Kidney epithelial cell (primary cell): Measurements from ENCODE around the gene ASIC2. TPM values are rescaled to one million over a fixed set of nuclear protein-coding genes. Genes with fewer than 3 reads are reported as not detected.

Experiments
- DNase-seq: peaks from one replicate; pipeline ENCODE4 v3.0.0-alpha.2; 2010; ENCODE audit warnings: low read depth
- H3K27me3 ChIP-seq: 2 replicates; pipeline ENCODE4 v1.6.0; 2011; ENCODE audit warnings: low read length; ENCODE audit not compliant: control insufficient read depth, insufficient read depth
- H3K36me3 ChIP-seq: 2 replicates; pipeline ENCODE4 v1.5.1; 2011; ENCODE audit warnings: low read length; ENCODE audit not compliant: control insufficient read depth, insufficient read depth
- H3K4me3 ChIP-seq: 2 replicates; pipeline ENCODE4 v1.5.1; 2011; ENCODE audit warnings: low read depth, mild to moderate bottlenecking, control low read depth, low read length
- CTCF ChIP-seq: IDR thresholded peaks from 2 replicates; pipeline ENCODE4 v1.5.1; 2011; ENCODE audit warnings: mild to moderate bottlenecking, moderate library complexity, low read length, control low read depth, inconsistent platforms; ENCODE audit not compliant: insufficient read depth, poor library complexity, severe bottlenecking
- total RNA-seq: library from RNA; depleted of rRNA; stranded (reverse); fragments of >200 nt; gene quantifications from 2 replicates; pipeline ENCODE4 v1.2.3, GENCODE V29; 2015

Gene ASIC2
- total RNA-seq, 1 donor from 2014 or later = 0.25 TPM

GRCh38 chr17:33124185-33124584 lies 168.9 kb downstream of the ASIC2 start:
- DNase-seq = no peak
- H3K4me3 ChIP-seq = no peak overlapping the region

GRCh38 chr17:33121756-33122155 lies 171.3 kb downstream of the ASIC2 start:
- DNase-seq = no peak
- Histone ChIP-seq H3K36me3 (no peaks in the 10 kb centered on the region), H3K27me3 (peaks cover 9% of the 10 kb centered on the region), H3K4me3 (no peak overlapping the region)
- TF ChIP-seq CTCF = no peak

More at GRCh38 chr17:33124185-33124584, 168.9 kb downstream of the ASIC2 start:
- TF ChIP-seq CTCF = no peak
- Histone ChIP-seq H3K27me3 (peaks cover 5% of the 10 kb centered on the region), H3K36me3 (no peaks in the 10 kb centered on the region)

GRCh38 chr17:33121272-33121671 lies 171.8 kb downstream of the ASIC2 start:
- DNase-seq = no peak
- Histone ChIP-seq H3K27me3 (peaks cover 9% of the 10 kb centered on the region), H3K36me3 (no peaks in the 10 kb centered on the region), H3K4me3 (no peak overlapping the region)
- no peak for TF ChIP-seq CTCF

GRCh38 chr17:33120103-33120502 lies 173.0 kb downstream of the ASIC2 start:
- Histone ChIP-seq H3K27me3 (peaks cover 9% of the 10 kb centered on the region), H3K36me3 (no peaks in the 10 kb centered on the region), H3K4me3 (no peak overlapping the region)
- no peak for TF ChIP-seq CTCF
- no peak for DNase-seq

GRCh38 chr17:33118391-33119075 lies 174.6 kb downstream of the ASIC2 start:
- TF ChIP-seq CTCF = no peak
- Histone ChIP-seq H3K27me3 (peaks cover 9% of the 10 kb centered on the region), H3K36me3 (no peaks in the 10 kb centered on the region), H3K4me3 (no peak overlapping the region)
- no peak for DNase-seq

- DNase-seq = no peak
- no peaks in the 10 kb centered on the region for H3K36me3 ChIP-seq
- peaks cover 5% of the 10 kb centered on the region for H3K27me3 ChIP-seq
Measured at GRCh38 chr17:33116021-33116551, 177.0 kb downstream of the ASIC2 start.

More at GRCh38 chr17:33116021-33116551, 177.0 kb downstream of the ASIC2 start:
- TF ChIP-seq CTCF = no peak
- H3K4me3 ChIP-seq = no peak overlapping the region
